Measurements from ENCODE around the gene ONECUT3. TPM values are rescaled to one million over a fixed set of nuclear protein-coding genes. Genes with fewer than 3 reads are reported as not detected.
A peak's percentile ranks its signal among the peaks of the same experiment; 100 is the strongest.

ONECUT3 gene
- total and polyA plus RNA-seq, 9 of the 15 experiments (the other 6 are each of a cell fraction or from before 2014, with no cell fraction given): not detected

- TF ChIP-seq ZNF740 (CRISPR knock-in tag; IDR thresholded peaks at IDR 0.05) (no peak), ZNF740 (tag; IDR thresholded peaks at IDR 0.05) (no peak), MYC (IDR thresholded peaks at IDR 0.05; ENCODE audit: low read depth, low read length) (0 out of 2 replicates have a peak, but pooled peaks have one; percentile 31), MYC (CRISPR knock-in tag; IDR thresholded peaks at IDR 0.05; ENCODE audit: borderline replicate concordance, low read depth) (no peak), NFIC (IDR thresholded peaks at IDR 0.05) (no peak), SIX5 (IDR thresholded peaks at IDR 0.05; ENCODE audit: borderline replicate concordance in 1 of 2, insufficient read depth in 1 of 2, low read depth in 1 of 2, low read length in 2 of 2) (no peak), BHLHE40 (IDR thresholded peaks at IDR 0.05; ENCODE audit: low read length) (no peak)
- TF ChIP-seq, protein P1, sequence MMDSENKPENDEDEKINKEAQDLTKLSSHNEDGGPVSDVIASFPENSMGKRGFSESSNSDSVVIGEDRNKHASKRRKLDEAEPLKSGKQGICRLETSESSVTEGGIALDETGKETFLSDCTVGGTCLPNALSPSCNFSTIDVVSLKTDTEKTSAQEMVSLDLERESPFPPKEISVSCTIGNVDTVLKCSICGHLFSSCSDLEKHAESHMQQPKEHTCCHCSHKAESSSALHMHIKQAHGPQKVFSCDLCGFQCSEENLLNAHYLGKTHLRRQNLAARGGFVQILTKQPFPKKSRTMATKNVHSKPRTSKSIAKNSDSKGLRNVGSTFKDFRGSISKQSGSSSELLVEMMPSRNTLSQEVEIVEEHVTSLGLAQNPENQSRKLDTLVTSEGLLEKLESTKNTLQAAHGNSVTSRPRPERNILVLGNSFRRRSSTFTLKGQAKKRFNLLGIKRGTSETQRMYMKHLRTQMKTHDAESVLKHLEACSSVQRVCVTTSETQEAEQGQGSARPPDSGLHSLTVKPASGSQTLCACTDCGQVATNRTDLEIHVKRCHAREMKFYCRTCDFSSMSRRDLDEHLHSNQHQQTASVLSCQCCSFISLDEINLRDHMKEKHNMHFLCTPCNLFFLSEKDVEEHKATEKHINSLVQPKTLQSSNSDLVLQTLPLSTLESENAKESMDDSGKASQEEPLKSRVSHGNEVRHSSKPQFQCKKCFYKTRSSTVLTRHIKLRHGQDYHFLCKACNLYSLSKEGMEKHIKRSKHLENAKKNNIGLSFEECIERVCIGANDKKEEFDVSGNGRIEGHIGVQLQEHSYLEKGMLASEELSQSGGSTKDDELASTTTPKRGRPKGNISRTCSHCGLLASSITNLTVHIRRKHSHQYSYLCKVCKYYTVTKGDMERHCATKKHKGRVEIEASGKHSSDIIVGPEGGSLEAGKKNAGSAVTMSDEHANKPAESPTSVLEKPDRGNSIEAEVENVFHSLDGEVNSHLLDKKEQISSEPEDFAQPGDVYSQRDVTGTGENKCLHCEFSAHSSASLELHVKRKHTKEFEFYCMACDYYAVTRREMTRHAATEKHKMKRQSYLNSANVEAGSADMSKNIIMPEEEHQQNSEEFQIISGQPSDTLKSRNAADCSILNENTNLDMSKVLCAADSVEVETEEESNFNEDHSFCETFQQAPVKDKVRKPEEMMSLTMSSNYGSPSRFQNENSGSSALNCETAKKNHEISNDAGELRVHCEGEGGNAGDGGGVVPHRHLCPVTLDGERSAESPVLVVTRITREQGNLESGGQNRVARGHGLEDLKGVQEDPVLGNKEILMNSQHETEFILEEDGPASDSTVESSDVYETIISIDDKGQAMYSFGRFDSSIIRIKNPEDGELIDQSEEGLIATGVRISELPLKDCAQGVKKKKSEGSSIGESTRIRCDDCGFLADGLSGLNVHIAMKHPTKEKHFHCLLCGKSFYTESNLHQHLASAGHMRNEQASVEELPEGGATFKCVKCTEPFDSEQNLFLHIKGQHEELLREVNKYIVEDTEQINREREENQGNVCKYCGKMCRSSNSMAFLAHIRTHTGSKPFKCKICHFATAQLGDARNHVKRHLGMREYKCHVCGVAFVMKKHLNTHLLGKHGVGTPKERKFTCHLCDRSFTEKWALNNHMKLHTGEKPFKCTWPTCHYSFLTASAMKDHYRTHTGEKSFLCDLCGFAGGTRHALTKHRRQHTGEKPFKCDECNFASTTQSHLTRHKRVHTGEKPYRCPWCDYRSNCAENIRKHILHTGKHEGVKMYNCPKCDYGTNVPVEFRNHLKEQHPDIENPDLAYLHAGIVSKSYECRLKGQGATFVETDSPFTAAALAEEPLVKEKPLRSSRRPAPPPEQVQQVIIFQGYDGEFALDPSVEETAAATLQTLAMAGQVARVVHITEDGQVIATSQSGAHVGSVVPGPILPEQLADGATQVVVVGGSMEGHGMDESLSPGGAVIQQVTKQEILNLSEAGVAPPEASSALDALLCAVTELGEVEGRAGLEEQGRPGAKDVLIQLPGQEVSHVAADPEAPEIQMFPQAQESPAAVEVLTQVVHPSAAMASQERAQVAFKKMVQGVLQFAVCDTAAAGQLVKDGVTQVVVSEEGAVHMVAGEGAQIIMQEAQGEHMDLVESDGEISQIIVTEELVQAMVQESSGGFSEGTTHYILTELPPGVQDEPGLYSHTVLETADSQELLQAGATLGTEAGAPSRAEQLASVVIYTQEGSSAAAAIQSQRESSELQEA (IDR thresholded peaks at IDR 0.05; ENCODE audit: low read depth): no peak
Measured at GRCh38 chr19:1725100-1726064, 27.9 kb upstream of the ONECUT3 start (continued).
